Caco-2 (cell line): ENCODE results near the gene APH1B. TPM values are rescaled to one million over a fixed set of nuclear protein-coding genes. Genes with fewer than 3 reads are reported as not detected.

Source experiments
- BruUV-seq: library from RNA; stranded (reverse); fragments of 400-500 nt; replicated peaks from 2 replicates; lab custom pipeline; 2021; lab: Mats Ljungman, UMichigan
- CTCF ChIA-PET: fragments of 300-600 bp; sonication (Branson Sonifier 250); formaldehyde crosslinking; loops from one replicate; lab custom pipeline; 2022; ENCODE audit warnings: antibody characterized with exemption; lab: Charles Lee
- POLR2A ChIA-PET: fragments of 300-600 bp; sonication (Branson Sonifier 250); formaldehyde crosslinking; loops from one replicate; lab custom pipeline; 2022; ENCODE audit warnings: antibody characterized with exemption; lab: Charles Lee
- DNase-seq, 2 experiments: peaks; one replicate each; pipeline versions ENCODE4 v3.0.0 to v3.0.0-alpha.2; 2020 to 2022
- H3K27me3 ChIP-seq: replicated peaks from 2 replicates; pipeline ENCODE4 v1.6.0; 2011; ENCODE audit warnings: low read length; ENCODE audit not compliant: control insufficient read depth, insufficient read depth
- H3K36me3 ChIP-seq: 2 replicates; pipeline ENCODE4 v1.5.1; 2011; ENCODE audit warnings: low read length; ENCODE audit not compliant: control insufficient read depth, insufficient read depth
- H3K4me1 ChIP-seq: fragments of 250-450 bp; sonication (Bioruptor Pico); 2 replicates; pipeline ENCODE4 v1.5.1; 2020; ENCODE audit warnings: mild to moderate bottlenecking
- H3K4me3 ChIP-seq: 2 replicates; pipeline ENCODE4 v1.5.1; 2011; ENCODE audit warnings: low read depth, mild to moderate bottlenecking, control low read depth, low read length
- H3K9me3 ChIP-seq: fragments of 250-450 bp; sonication (Bioruptor Pico); 2 replicates; pipeline ENCODE4 v1.5.1; 2020; ENCODE audit warnings: mild to moderate bottlenecking, moderate library complexity
- H3K27ac Mint-ChIP-seq: one replicate; pipeline ENCODE4 v1.8.0; 2022; ENCODE audit warnings: mixed read lengths; ENCODE audit not compliant: unreplicated experiment
- H3K27me3 Mint-ChIP-seq: one replicate; pipeline ENCODE4 v1.8.0; 2022; ENCODE audit warnings: mixed read lengths; ENCODE audit not compliant: insufficient read depth, unreplicated experiment
- H3K36me3 Mint-ChIP-seq: one replicate; pipeline ENCODE4 v1.8.0; 2022; ENCODE audit warnings: mild to moderate bottlenecking, mixed read lengths; ENCODE audit not compliant: insufficient read depth, unreplicated experiment
- H3K4me1 Mint-ChIP-seq: one replicate; pipeline ENCODE4 v1.8.0; 2022; ENCODE audit warnings: low read depth, mixed read lengths; ENCODE audit not compliant: unreplicated experiment
- H3K4me3 Mint-ChIP-seq: one replicate; pipeline ENCODE4 v1.8.0; 2022; ENCODE audit warnings: mild to moderate bottlenecking, moderate library complexity, mixed read lengths; ENCODE audit not compliant: unreplicated experiment
- H3K9me3 Mint-ChIP-seq: one replicate; pipeline ENCODE4 v1.8.0; 2022; ENCODE audit warnings: mixed read lengths; ENCODE audit not compliant: unreplicated experiment
- intact Hi-C: fragments of 100-400 bp; cut with micrococcal nuclease; formaldehyde crosslinking; loops from one replicate; pipeline ENCODE4 v1.10.0; 2022; ENCODE audit not compliant: unreplicated experiment
- total RNA-seq: library from RNA; stranded (reverse); gene quantifications from 2 replicates; pipeline ENCODE4 v1.2.3, GENCODE V29; 2022
- TF ChIP-seq, protein P1 (sequence below), 2 experiments: fragments of 200-600 bp in 1 of 2; IDR thresholded peaks; 1 replicate in 1 of 2; 2 replicates in 1 of 2; pipeline versions ENCODE4 v1.5.1 to v1.8.0; 2011 to 2022; ENCODE audit warnings: antibody characterized with exemption in 1 of 2, control low read depth in 1 of 2, inconsistent platforms in 1 of 2, low read depth in 1 of 2, low read length in 1 of 2, mild to moderate bottlenecking in 1 of 2, moderate library complexity in 1 of 2; ENCODE audit not compliant: insufficient read depth in 1 of 2, severe bottlenecking in 1 of 2, unreplicated experiment in 1 of 2

Gene APH1B
- total RNA-seq, 1 experiment from 2014 or later: 17.3 TPM

DNA sequence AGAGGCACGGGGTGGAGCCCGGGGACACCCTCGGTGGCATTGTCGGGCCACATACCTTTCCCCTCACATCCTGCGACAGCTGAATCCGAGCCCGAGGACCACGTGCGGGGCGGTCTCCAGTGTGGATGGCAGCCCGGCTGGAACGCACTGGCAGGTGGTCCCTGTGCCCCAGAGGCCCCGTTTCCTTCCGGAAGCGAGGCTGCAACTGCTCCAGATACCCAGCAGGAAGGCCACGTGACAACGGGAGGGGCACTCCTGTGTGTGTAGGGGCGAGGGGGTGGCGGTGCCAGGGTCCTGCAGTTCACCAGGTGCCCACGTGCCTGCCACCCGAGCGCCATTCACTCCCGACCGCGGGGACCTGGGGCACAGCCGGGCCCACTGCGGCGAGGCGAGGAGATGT is 44.1 kb downstream of the APH1B start:
- BruUV-seq: no TSS peak
- ChIA-PET CTCF (no interaction called here), POLR2A (no interaction called here)
- Mint-ChIP-seq H3K4me1 (no peaks in the 10 kb centered on the region), H3K9me3 (no peaks in the 10 kb centered on the region), H3K36me3 (no peaks in the 10 kb centered on the region), H3K27me3 (no peaks in the 10 kb centered on the region), H3K27ac (no peak overlapping the region), H3K4me3 (no peak overlapping the region)
- H3K27me3 ChIP-seq: no peaks in the 10 kb centered on the region
- intact Hi-C loops: no loop called here
- DNase-seq: no peak
- no peaks in the 10 kb centered on the region for H3K9me3 ChIP-seq
- no peaks in the 10 kb centered on the region for H3K36me3 ChIP-seq
- TF ChIP-seq, protein P1, sequence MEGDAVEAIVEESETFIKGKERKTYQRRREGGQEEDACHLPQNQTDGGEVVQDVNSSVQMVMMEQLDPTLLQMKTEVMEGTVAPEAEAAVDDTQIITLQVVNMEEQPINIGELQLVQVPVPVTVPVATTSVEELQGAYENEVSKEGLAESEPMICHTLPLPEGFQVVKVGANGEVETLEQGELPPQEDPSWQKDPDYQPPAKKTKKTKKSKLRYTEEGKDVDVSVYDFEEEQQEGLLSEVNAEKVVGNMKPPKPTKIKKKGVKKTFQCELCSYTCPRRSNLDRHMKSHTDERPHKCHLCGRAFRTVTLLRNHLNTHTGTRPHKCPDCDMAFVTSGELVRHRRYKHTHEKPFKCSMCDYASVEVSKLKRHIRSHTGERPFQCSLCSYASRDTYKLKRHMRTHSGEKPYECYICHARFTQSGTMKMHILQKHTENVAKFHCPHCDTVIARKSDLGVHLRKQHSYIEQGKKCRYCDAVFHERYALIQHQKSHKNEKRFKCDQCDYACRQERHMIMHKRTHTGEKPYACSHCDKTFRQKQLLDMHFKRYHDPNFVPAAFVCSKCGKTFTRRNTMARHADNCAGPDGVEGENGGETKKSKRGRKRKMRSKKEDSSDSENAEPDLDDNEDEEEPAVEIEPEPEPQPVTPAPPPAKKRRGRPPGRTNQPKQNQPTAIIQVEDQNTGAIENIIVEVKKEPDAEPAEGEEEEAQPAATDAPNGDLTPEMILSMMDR (IDR thresholded peaks at IDR 0.05; ENCODE audit: insufficient read depth in 1 of 2, low read depth in 1 of 2, low read length in 1 of 2, severe bottlenecking in 1 of 2, unreplicated experiment in 1 of 2): no peak
- H3K4me3 ChIP-seq: no peak overlapping the region
- H3K4me1 ChIP-seq: no peaks in the 10 kb centered on the region

DNA sequence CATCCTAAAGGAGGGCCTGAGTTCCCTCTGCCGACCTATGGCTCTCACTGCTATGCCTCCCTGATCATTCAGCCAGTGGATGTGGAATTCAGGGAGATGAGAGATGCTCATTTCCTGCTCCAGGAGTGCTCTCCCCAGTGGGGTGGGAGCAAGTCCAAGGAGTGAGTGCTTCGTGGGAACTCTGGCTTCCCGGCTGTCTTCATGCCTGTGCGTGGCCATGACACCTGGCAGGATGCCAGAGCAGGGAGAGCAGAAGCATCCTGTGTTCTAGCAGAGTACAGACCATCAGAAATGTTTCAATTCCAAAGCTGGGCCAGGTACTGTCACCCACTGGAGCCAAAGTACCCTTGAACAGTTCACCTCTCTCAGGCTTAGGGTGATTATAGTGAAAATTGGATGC is 45.1 kb downstream of the APH1B start:
- H3K4me3 ChIP-seq: no peak overlapping the region
- no peaks in the 10 kb centered on the region for H3K36me3 Mint-ChIP-seq
- H3K27me3 Mint-ChIP-seq: no peaks in the 10 kb centered on the region
- ChIA-PET CTCF (no interaction called here), POLR2A (no interaction called here)
- no peak overlapping the region for H3K4me3 Mint-ChIP-seq
- no peaks in the 10 kb centered on the region for H3K9me3 Mint-ChIP-seq
- H3K4me1 ChIP-seq: no peaks in the 10 kb centered on the region
- H3K27me3 ChIP-seq: no peaks in the 10 kb centered on the region
- DNase-seq: no peak
- intact Hi-C loops: no loop called here
- BruUV-seq: no TSS peak
- no peaks in the 10 kb centered on the region for H3K9me3 ChIP-seq
- TF ChIP-seq, protein P1 (IDR thresholded peaks at IDR 0.05; ENCODE audit: insufficient read depth in 1 of 2, low read depth in 1 of 2, low read length in 1 of 2, severe bottlenecking in 1 of 2, unreplicated experiment in 1 of 2): no peak
- H3K36me3 ChIP-seq: no peaks in the 10 kb centered on the region
- no peak overlapping the region for H3K27ac Mint-ChIP-seq
- no peaks in the 10 kb centered on the region for H3K4me1 Mint-ChIP-seq

DNA sequence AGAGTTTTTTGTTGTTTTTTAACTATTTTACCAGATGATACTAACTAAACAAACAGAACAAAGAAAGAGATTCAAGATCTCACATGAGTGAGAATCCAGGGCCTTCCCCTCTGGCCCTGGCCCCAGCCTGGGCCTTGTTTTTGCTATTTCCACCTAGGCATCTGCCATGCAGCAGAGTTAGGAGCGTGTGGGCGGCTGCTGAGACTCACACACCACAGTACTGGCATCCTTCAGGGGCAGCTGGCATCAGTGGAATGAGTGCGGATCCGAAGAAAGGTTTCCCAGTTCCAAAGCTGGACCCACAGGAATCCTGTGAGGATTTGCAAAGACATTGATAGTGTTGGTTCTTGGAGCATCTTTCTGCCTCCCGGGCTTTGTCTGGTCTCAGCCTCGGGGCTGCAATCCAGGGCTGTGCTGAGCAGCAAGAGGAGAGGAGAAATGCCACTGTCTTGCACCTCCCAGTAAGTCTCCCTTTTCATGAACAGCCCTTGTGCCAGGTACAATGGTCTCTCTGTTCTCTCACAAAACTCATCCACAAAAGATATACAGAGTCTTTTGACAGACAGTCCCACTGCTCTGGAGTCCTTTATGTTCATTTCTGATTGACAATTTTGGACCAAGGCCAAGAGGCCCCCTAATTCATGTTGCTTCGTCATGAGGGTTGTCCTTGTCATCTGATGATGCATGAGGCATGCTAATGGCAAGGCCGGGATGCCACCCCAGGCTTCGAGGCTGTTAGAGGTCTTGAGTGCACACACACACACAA is 46.6 kb downstream of the APH1B start:
- Mint-ChIP-seq H3K27ac (no peak overlapping the region), H3K36me3 (no peaks in the 10 kb centered on the region), H3K27me3 (no peaks in the 10 kb centered on the region), H3K4me3 (no peak overlapping the region), H3K4me1 (no peaks in the 10 kb centered on the region), H3K9me3 (no peaks in the 10 kb centered on the region)
- intact Hi-C loops: no loop called here
- H3K4me3 ChIP-seq: no peak overlapping the region
- H3K36me3 ChIP-seq: no peaks in the 10 kb centered on the region
- ChIA-PET POLR2A (interaction anchor here (0.5 kb wide), 1 partner anchor 136 kb away, joined by 8 read pairs; no protein-coding TSS in a partner anchor), CTCF (no interaction called here)
- DNase-seq: no peak
- TF ChIP-seq, protein P1 (IDR thresholded peaks at IDR 0.05; ENCODE audit: insufficient read depth in 1 of 2, low read depth in 1 of 2, low read length in 1 of 2, severe bottlenecking in 1 of 2, unreplicated experiment in 1 of 2): no peak
- H3K9me3 ChIP-seq: no peaks in the 10 kb centered on the region
- BruUV-seq: no TSS peak
- H3K4me1 ChIP-seq: no peaks in the 10 kb centered on the region
- H3K27me3 ChIP-seq: no peaks in the 10 kb centered on the region
